ENCODE results near the gene PAM. TPM values are rescaled to one million over a fixed set of nuclear protein-coding genes. Genes with fewer than 3 reads are reported as not detected.

Gene PAM
- total and polyA plus RNA-seq, 8 donors = 27.4 to 322 (median 93.9) TPM

DNA sequence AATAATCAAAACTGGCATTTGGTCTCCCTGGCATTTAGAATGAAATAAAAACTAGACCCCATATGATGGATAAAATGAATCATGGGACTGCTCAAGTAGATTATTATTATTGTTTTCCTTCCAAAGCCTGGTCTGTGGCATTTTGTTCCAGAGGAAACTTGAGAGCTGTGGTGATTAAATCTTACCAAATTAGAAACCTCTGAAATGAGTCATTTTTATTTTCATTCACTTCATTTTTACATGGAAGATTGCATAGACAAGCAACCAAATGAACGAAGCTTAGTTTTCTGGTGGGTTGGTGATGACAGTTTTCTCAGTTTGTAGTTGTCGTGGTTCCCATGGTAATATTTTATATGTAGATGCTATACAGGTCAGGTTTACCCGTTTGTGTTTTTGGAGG is 23.4 kb downstream of the PAM start:
- H3K9me3 ChIP-seq = no peaks in the 10 kb centered on the region
- intact Hi-C loops (cut with DNase I; ENCODE audit: low total_unique reads) = no loop called here
- H3K27me3 ChIP-seq = no peaks in the 10 kb centered on the region
- no peak overlapping the region for H3K27ac ChIP-seq
- TF ChIP-seq POLR2AphosphoS5 (IDR thresholded peaks at IDR 0.05) (no peak), EP300 (IDR thresholded peaks at IDR 0.05) (no peak), POLR2A (IDR thresholded peaks at IDR 0.05) (no peak)
- TF ChIP-seq, protein P1, sequence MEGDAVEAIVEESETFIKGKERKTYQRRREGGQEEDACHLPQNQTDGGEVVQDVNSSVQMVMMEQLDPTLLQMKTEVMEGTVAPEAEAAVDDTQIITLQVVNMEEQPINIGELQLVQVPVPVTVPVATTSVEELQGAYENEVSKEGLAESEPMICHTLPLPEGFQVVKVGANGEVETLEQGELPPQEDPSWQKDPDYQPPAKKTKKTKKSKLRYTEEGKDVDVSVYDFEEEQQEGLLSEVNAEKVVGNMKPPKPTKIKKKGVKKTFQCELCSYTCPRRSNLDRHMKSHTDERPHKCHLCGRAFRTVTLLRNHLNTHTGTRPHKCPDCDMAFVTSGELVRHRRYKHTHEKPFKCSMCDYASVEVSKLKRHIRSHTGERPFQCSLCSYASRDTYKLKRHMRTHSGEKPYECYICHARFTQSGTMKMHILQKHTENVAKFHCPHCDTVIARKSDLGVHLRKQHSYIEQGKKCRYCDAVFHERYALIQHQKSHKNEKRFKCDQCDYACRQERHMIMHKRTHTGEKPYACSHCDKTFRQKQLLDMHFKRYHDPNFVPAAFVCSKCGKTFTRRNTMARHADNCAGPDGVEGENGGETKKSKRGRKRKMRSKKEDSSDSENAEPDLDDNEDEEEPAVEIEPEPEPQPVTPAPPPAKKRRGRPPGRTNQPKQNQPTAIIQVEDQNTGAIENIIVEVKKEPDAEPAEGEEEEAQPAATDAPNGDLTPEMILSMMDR (IDR thresholded peaks at IDR 0.05) = no peak
- WGBS, 5 donors = 57 to 77% (median 64%) methylated on average over 3 of the region's 3 CpGs
- DNase-seq = no peak
- H3K4me3 ChIP-seq = no peak overlapping the region
- H3K4me1 ChIP-seq = peaks cover 10 to 45% (median 22%) of the 10 kb centered on the region in 4 donors
- H3K36me3 ChIP-seq = no peaks in the 10 kb centered on the region

DNA sequence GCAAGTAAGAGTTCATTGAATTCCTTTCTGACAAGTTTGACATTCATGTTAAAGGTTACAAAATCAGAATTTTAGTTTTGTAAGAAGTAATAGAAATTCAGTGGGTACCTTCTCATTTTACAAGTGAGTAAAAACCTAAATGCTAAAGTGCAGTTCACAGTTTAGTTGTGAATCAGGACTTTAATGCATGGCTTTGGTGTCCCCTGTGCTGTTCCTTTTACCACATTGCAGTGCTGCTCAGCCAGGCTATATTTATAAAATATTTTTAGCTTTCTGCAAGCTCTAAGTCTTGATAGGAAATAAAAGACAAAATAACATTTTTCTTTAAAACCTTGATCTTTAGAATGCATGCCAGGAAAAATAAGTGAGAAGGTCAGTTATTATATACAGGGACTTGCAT is 26.3 kb downstream of the PAM start:
- Histone ChIP-seq H3K27me3 (no peaks in the 10 kb centered on the region), H3K36me3 (no peaks in the 10 kb centered on the region), H3K9me3 (no peaks in the 10 kb centered on the region), H3K27ac (no peak overlapping the region), H3K4me3 (no peak overlapping the region), H3K4me1 (peaks cover 10 to 45% (median 22%) of the 10 kb centered on the region in 4 donors)
- no peak for DNase-seq
- TF ChIP-seq EP300 (IDR thresholded peaks at IDR 0.05) = no peak
- no peak for TF ChIP-seq POLR2A (IDR thresholded peaks at IDR 0.05)
- TF ChIP-seq POLR2AphosphoS5 (IDR thresholded peaks at IDR 0.05) = no peak
- TF ChIP-seq, protein P1 (IDR thresholded peaks at IDR 0.05) = no peak
- intact Hi-C loops (cut with DNase I; ENCODE audit: low total_unique reads) = no loop called here

DNA sequence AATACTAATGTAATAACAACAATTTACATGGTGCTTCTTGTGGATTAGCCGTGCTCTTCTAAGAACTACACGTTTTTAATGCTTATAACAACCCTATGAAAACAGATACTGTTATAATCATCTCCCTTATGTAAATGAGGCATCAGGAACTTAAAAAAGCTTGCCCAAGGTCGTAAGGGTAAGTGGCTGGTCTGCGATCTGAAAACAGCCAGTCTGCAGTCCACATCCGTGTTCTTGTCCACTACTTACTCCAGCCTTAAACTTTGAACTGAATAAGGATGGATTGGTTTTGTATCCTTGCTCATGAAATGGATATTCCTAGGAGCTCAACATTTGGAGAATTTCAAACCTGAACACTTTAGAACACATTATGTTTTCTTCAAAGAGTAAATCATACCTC is 26.7 kb downstream of the PAM start:
- WGBS, 5 donors = 49 to 61% (median 55%) methylated on average over 5 of the region's 5 CpGs
- intact Hi-C loops (cut with DNase I; ENCODE audit: low total_unique reads) = no loop called here
- TF ChIP-seq, protein P1 (IDR thresholded peaks at IDR 0.05) = no peak
- no peak for TF ChIP-seq POLR2AphosphoS5 (IDR thresholded peaks at IDR 0.05)
- TF ChIP-seq POLR2A (IDR thresholded peaks at IDR 0.05) = no peak
- no peak for TF ChIP-seq EP300 (IDR thresholded peaks at IDR 0.05)
- no peaks in the 10 kb centered on the region for H3K36me3 ChIP-seq
- no peaks in the 10 kb centered on the region for H3K27me3 ChIP-seq
- no peak overlapping the region for H3K27ac ChIP-seq
- peaks cover 10 to 45% (median 22%) of the 10 kb centered on the region in 4 donors for H3K4me1 ChIP-seq
- H3K4me3 ChIP-seq = no peak overlapping the region
- DNase-seq = no peak
- H3K9me3 ChIP-seq = no peaks in the 10 kb centered on the region

DNA sequence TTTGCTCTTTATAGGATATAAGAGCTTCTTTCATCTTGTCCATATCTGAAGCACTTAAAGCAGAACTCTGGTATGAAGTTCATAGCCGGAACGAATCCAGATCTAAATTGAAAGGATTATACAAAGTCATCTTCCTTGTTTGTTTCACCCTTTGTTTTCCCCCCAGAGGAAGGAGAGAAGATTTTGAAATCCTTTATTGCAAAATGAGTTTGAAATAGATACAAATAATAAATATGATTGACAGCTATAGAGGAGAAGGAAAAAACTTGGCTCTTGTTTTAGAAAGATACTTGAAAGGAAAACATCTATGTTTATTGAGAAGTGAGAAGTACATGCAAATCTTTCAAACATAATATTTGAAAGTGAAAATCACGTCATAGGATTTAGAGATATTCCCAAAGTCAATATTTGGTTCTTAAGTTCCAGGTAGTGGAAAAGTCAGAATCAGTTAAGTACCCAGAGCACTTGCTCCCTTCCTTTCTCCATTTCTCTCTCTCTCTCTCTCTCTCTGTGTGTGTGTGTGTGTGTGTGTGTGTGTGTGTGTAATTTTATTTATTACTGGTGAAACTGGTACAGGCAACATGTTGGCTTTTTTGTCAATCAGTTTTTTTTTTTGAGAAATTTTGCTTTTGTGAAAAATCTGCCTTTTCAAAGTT is 27.2 kb downstream of the PAM start:
- DNase-seq = no peak
- intact Hi-C loops (cut with DNase I; ENCODE audit: low total_unique reads) = no loop called here

More for the DNA sequence above, 27.2 kb downstream of the PAM start:
- TF ChIP-seq, protein P1 (IDR thresholded peaks at IDR 0.05) = no peak
- TF ChIP-seq POLR2A (IDR thresholded peaks at IDR 0.05) (no peak), POLR2AphosphoS5 (IDR thresholded peaks at IDR 0.05) (no peak), EP300 (IDR thresholded peaks at IDR 0.05) (no peak)
- Histone ChIP-seq H3K27ac (no peak overlapping the region), H3K27me3 (no peaks in the 10 kb centered on the region), H3K4me1 (peaks cover 10 to 45% (median 22%) of the 10 kb centered on the region in 4 donors), H3K9me3 (no peaks in the 10 kb centered on the region), H3K4me3 (no peak overlapping the region), H3K36me3 (no peaks in the 10 kb centered on the region)
- 19 to 40% (median 31%) methylated on average over 3 of the region's 3 CpGs for WGBS, 5 donors
